ENCODE results near the gene DOCK6. TPM values are rescaled to one million over a fixed set of nuclear protein-coding genes. Genes with fewer than 3 reads are reported as not detected.

Gene DOCK6
- total RNA-seq, 1 experiment from 2014 or later = 54.8 TPM

GRCh38 chr19:11194656-11195558, 67.4 kb downstream of the DOCK6 start:
- no peak for DNase-seq
- CTCF ChIA-PET = no interaction called here
- H3K9me3 Mint-ChIP-seq (ENCODE audit: low read depth, unreplicated experiment) = no peaks in the 10 kb centered on the region

GRCh38 chr19:11194173-11194572, 68.2 kb downstream of the DOCK6 start:
- no peaks in the 10 kb centered on the region for H3K27me3 Mint-ChIP-seq (ENCODE audit: unreplicated experiment)
- H3K4me1 Mint-ChIP-seq (ENCODE audit: low read depth, unreplicated experiment) = no peaks in the 10 kb centered on the region
- no peaks in the 10 kb centered on the region for H3K9me3 Mint-ChIP-seq (ENCODE audit: low read depth, unreplicated experiment)
- intact Hi-C loops (cut with micrococcal nuclease; ENCODE audit: unreplicated experiment) = no loop called here
- H3K27ac Mint-ChIP-seq (ENCODE audit: unreplicated experiment) = no peak overlapping the region
- BruUV-seq (replicated peaks) = no TSS peak
- H3K36me3 Mint-ChIP-seq (ENCODE audit: insufficient read depth, unreplicated experiment) = peaks cover 11% of the 10 kb centered on the region
- DNase-seq = no peak
- H3K4me3 Mint-ChIP-seq (ENCODE audit: low read depth, unreplicated experiment) = no peak overlapping the region
- no peak for TF ChIP-seq CTCF (IDR thresholded peaks at IDR 0.05; ENCODE audit: unreplicated experiment)
- CTCF ChIA-PET = no interaction called here

More at GRCh38 chr19:11194656-11195558, 67.4 kb downstream of the DOCK6 start:
- Mint-ChIP-seq H3K27ac (ENCODE audit: unreplicated experiment) (no peak overlapping the region), H3K4me1 (ENCODE audit: low read depth, unreplicated experiment) (no peaks in the 10 kb centered on the region), H3K27me3 (ENCODE audit: unreplicated experiment) (no peaks in the 10 kb centered on the region), H3K36me3 (ENCODE audit: insufficient read depth, unreplicated experiment) (peaks cover 11% of the 10 kb centered on the region), H3K4me3 (ENCODE audit: low read depth, unreplicated experiment) (no peak overlapping the region)
- intact Hi-C loops (cut with micrococcal nuclease; ENCODE audit: unreplicated experiment) = no loop called here
- TF ChIP-seq CTCF (IDR thresholded peaks at IDR 0.05; ENCODE audit: unreplicated experiment) = no peak
- BruUV-seq (replicated peaks) = no TSS peak

- CTCF ChIA-PET = no interaction called here
- peaks cover 11% of the 10 kb centered on the region for H3K36me3 Mint-ChIP-seq (ENCODE audit: insufficient read depth, unreplicated experiment)
- H3K4me1 Mint-ChIP-seq (ENCODE audit: low read depth, unreplicated experiment) = no peaks in the 10 kb centered on the region
- no TSS peak for BruUV-seq (replicated peaks)
- DNase-seq = no peak
- H3K4me3 Mint-ChIP-seq (ENCODE audit: low read depth, unreplicated experiment) = no peak overlapping the region
- no peak overlapping the region for H3K27ac Mint-ChIP-seq (ENCODE audit: unreplicated experiment)
- TF ChIP-seq CTCF (IDR thresholded peaks at IDR 0.05; ENCODE audit: unreplicated experiment) = no peak
- H3K9me3 Mint-ChIP-seq (ENCODE audit: low read depth, unreplicated experiment) = no peaks in the 10 kb centered on the region
- intact Hi-C loops (cut with micrococcal nuclease; ENCODE audit: unreplicated experiment) = no loop called here
- no peaks in the 10 kb centered on the region for H3K27me3 Mint-ChIP-seq (ENCODE audit: unreplicated experiment)
These were observed 69.1 kb downstream of the DOCK6 start for GRCh38 chr19:11192957-11193939.

GRCh38 chr19:11191934-11192333, 70.4 kb downstream of the DOCK6 start:
- no peak for DNase-seq
- H3K9me3 Mint-ChIP-seq (ENCODE audit: low read depth, unreplicated experiment) = no peaks in the 10 kb centered on the region
- no peak overlapping the region for H3K27ac Mint-ChIP-seq (ENCODE audit: unreplicated experiment)
- BruUV-seq (replicated peaks) = no TSS peak
- H3K4me1 Mint-ChIP-seq (ENCODE audit: low read depth, unreplicated experiment) = no peaks in the 10 kb centered on the region
- intact Hi-C loops (cut with micrococcal nuclease; ENCODE audit: unreplicated experiment) = no loop called here
- CTCF ChIA-PET = no interaction called here
- peaks cover 7% of the 10 kb centered on the region for H3K36me3 Mint-ChIP-seq (ENCODE audit: insufficient read depth, unreplicated experiment)
- no peak for TF ChIP-seq CTCF (IDR thresholded peaks at IDR 0.05; ENCODE audit: unreplicated experiment)
- no peak overlapping the region for H3K4me3 Mint-ChIP-seq (ENCODE audit: low read depth, unreplicated experiment)
- H3K27me3 Mint-ChIP-seq (ENCODE audit: unreplicated experiment) = no peaks in the 10 kb centered on the region
